IPS-20b (cell line): ENCODE data around the gene UNC13D.

Experiments used
- H3K27ac ChIP-seq: one replicate; pipeline ENCODE4 v1.5.1; 2013; ENCODE audit warnings: low read length
- H3K27me3 ChIP-seq: 2 replicates; pipeline ENCODE4 v1.6.1; 2013; ENCODE audit warnings: mild to moderate bottlenecking, low read length, inconsistent platforms; ENCODE audit not compliant: insufficient read depth
- H3K36me3 ChIP-seq: 2 replicates; pipeline ENCODE4 v1.6.1; 2013; ENCODE audit warnings: low read depth, mild to moderate bottlenecking, inconsistent platforms, low read length, moderate library complexity; ENCODE audit not compliant: insufficient read depth
- H3K4me1 ChIP-seq: 2 replicates; pipeline ENCODE4 v1.6.1; 2013; ENCODE audit warnings: mild to moderate bottlenecking, control low read depth, inconsistent platforms, low read length, moderate library complexity; ENCODE audit not compliant: insufficient read depth
- H3K4me3 ChIP-seq: 2 replicates; pipeline ENCODE4 v1.5.1; 2013; ENCODE audit warnings: mild to moderate bottlenecking, low read length, inconsistent platforms
- H3K9ac ChIP-seq: 2 replicates; pipeline ENCODE4 v1.6.1; 2013; ENCODE audit warnings: low read depth, mild to moderate bottlenecking, inconsistent platforms, low read length, moderate library complexity
- H3K9me3 ChIP-seq: 2 replicates; pipeline ENCODE4 v1.6.1; 2013; ENCODE audit warnings: mild to moderate bottlenecking, low read depth, low read length, inconsistent platforms; ENCODE audit not compliant: insufficient read depth

UNC13D gene

GRCh38 chr17:75821552-75821951 is 22.7 kb downstream of the UNC13D start:
- H3K27ac ChIP-seq, result no peak overlapping the region

GRCh38 chr17:75820094-75821080 is 23.8 kb downstream of the UNC13D start:
- H3K9me3 ChIP-seq, result no peaks in the 10 kb centered on the region
- H3K27me3 ChIP-seq, result no peaks in the 10 kb centered on the region
- H3K4me3 ChIP-seq, result no peak overlapping the region
- H3K9ac ChIP-seq, result no peak overlapping the region
- no peak overlapping the region for H3K27ac ChIP-seq
- peaks cover 88% of the 10 kb centered on the region for H3K36me3 ChIP-seq
- H3K4me1 ChIP-seq, result no peaks in the 10 kb centered on the region

More at GRCh38 chr17:75821552-75821951, 22.7 kb downstream of the UNC13D start:
- no peaks in the 10 kb centered on the region for H3K9me3 ChIP-seq
- H3K36me3 ChIP-seq, result peaks cover 79% of the 10 kb centered on the region
- no peaks in the 10 kb centered on the region for H3K4me1 ChIP-seq
- no peak overlapping the region for H3K9ac ChIP-seq
- H3K27me3 ChIP-seq, result no peaks in the 10 kb centered on the region
- H3K4me3 ChIP-seq, result no peak overlapping the region

GRCh38 chr17:75819678-75820077 is 24.5 kb downstream of the UNC13D start:
- Histone ChIP-seq H3K9me3 (no peaks in the 10 kb centered on the region), H3K27ac (no peak overlapping the region), H3K4me3 (no peak overlapping the region), H3K36me3 (peaks cover 93% of the 10 kb centered on the region), H3K27me3 (no peaks in the 10 kb centered on the region), H3K9ac (no peak overlapping the region), H3K4me1 (no peaks in the 10 kb centered on the region)

- H3K4me3 ChIP-seq, result no peak overlapping the region
- no peaks in the 10 kb centered on the region for H3K9me3 ChIP-seq
- H3K9ac ChIP-seq, result no peak overlapping the region
- no peaks in the 10 kb centered on the region for H3K27me3 ChIP-seq
- H3K4me1 ChIP-seq, result no peaks in the 10 kb centered on the region
- H3K27ac ChIP-seq, result no peak overlapping the region
- peaks cover 94% of the 10 kb centered on the region for H3K36me3 ChIP-seq
Observed at GRCh38 chr17:75819116-75819515, 25.1 kb downstream of the UNC13D start.

DNA sequence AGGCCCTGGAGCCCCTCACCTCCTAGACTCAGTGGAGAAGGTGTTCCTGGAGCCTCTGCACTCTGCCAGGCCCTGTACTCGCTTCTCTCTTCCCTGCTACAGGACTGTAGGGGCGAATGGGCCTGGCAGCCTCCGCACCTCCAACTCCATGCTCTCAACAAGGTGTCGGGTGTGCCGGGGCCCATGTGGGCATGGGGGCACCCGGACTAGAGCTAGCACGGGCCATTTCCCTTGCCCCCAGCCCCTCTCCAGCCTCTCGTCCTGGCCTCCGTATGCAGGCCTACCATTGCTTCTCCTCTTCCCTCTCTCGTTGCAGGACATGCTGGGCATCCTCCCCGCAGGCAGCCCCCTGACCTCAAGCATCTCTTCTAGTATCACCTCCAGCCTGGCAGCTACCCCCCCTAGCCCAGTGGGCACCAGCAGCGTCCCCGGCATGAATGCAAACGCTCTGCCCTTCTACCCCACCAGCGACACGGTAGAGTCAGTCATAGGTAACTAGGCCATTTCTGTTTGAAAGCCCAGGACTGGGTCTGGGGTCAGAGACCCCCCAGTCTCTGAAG is 25.8 kb downstream of the UNC13D start:
- H3K27me3 ChIP-seq, result no peaks in the 10 kb centered on the region
- H3K36me3 ChIP-seq, result peaks cover 94% of the 10 kb centered on the region
- no peak overlapping the region for H3K9ac ChIP-seq

GRCh38 chr17:75817571-75817970 is 26.6 kb downstream of the UNC13D start:
- Histone ChIP-seq H3K9me3 (no peaks in the 10 kb centered on the region), H3K27ac (no peak overlapping the region), H3K4me1 (no peaks in the 10 kb centered on the region), H3K4me3 (no peak overlapping the region), H3K36me3 (peaks cover 96% of the 10 kb centered on the region), H3K27me3 (no peaks in the 10 kb centered on the region), H3K9ac (no peak overlapping the region)

More for the DNA sequence above, 25.8 kb downstream of the UNC13D start:
- Histone ChIP-seq H3K9me3 (no peaks in the 10 kb centered on the region), H3K4me3 (no peak overlapping the region), H3K4me1 (no peaks in the 10 kb centered on the region), H3K27ac (no peak overlapping the region)

- no peaks in the 10 kb centered on the region for H3K9me3 ChIP-seq
Observed at GRCh38 chr17:75816693-75817092, 27.5 kb downstream of the UNC13D start.

DNA sequence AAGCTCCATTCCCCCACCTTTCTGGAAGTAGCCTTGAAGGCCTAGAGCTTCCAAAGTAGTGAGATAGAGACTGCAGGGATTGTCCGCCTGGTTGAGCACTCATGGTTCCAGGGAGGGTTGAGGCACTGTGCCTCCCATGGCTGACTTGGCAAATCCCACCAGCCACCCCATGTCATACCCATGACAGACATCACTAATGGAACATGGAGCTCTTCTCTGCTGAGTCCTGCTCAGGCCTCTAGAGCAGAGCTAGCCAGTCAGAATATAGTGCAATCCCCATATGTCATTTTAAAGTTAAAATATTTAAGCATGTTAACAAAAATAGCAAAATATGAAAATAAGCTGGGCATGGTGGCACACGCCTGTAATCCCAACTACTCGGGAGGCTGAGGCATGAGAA is 28.8 kb downstream of the UNC13D start:
- Histone ChIP-seq H3K4me1 (no peaks in the 10 kb centered on the region), H3K27ac (no peak overlapping the region), H3K36me3 (peaks cover 92% of the 10 kb centered on the region), H3K27me3 (no peaks in the 10 kb centered on the region), H3K9me3 (no peaks in the 10 kb centered on the region), H3K9ac (no peak overlapping the region), H3K4me3 (no peak overlapping the region)

More at GRCh38 chr17:75816693-75817092, 27.5 kb downstream of the UNC13D start:
- Histone ChIP-seq H3K4me3 (no peak overlapping the region), H3K27ac (no peak overlapping the region), H3K9ac (no peak overlapping the region), H3K4me1 (no peaks in the 10 kb centered on the region), H3K36me3 (peaks cover 98% of the 10 kb centered on the region), H3K27me3 (no peaks in the 10 kb centered on the region)

- Histone ChIP-seq H3K27me3 (no peaks in the 10 kb centered on the region), H3K36me3 (peaks cover 91% of the 10 kb centered on the region), H3K9me3 (no peaks in the 10 kb centered on the region), H3K9ac (no peak overlapping the region), H3K4me1 (no peaks in the 10 kb centered on the region), H3K27ac (no peak overlapping the region), H3K4me3 (no peak overlapping the region)
Observed at GRCh38 chr17:75814900-75815373, 29.3 kb downstream of the UNC13D start.

DNA sequence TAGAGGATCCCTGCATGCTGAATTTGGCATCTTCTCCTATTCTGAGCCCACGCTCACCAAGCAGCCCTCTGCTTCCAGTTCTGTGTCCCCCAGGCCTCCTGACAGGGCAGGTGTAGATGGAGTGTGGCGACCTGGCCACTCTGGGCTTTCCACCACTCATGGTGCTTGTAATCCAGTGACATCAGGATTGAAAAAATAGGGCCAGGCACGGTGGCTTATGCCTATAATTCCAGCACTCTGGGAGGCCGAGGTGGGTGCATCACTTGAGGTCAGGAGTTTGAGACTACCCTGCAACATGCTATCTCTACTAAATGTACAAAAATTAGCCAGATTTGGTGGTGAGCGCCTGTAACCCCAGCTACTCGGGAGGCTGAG is 30.2 kb downstream of the UNC13D start:
- H3K4me1 ChIP-seq, result no peaks in the 10 kb centered on the region
- no peak overlapping the region for H3K9ac ChIP-seq
- no peaks in the 10 kb centered on the region for H3K27me3 ChIP-seq
- no peaks in the 10 kb centered on the region for H3K9me3 ChIP-seq
- no peak overlapping the region for H3K27ac ChIP-seq
- no peak overlapping the region for H3K4me3 ChIP-seq
- H3K36me3 ChIP-seq, result peaks cover 87% of the 10 kb centered on the region

GRCh38 chr17:75813081-75814020 is 30.9 kb downstream of the UNC13D start:
- no peaks in the 10 kb centered on the region for H3K27me3 ChIP-seq
- H3K4me3 ChIP-seq, result no peak overlapping the region
- no peaks in the 10 kb centered on the region for H3K9me3 ChIP-seq
- peaks cover 81% of the 10 kb centered on the region for H3K36me3 ChIP-seq
- H3K4me1 ChIP-seq, result no peaks in the 10 kb centered on the region
- no peak overlapping the region for H3K27ac ChIP-seq
- H3K9ac ChIP-seq, result no peak overlapping the region
